Heart right ventricle (tissue), 16 donors: Measurements from ENCODE around the gene PCNT. TPM values are rescaled to one million over a fixed set of nuclear protein-coding genes. Genes with fewer than 3 reads are reported as not detected.

Source experiments
- ATAC-seq, 8 donors: fragments of 200-7000 bp; cut with Tn5 transposase; one replicate each; pipeline ENCODE4 v1.9.1; 2020; ENCODE audit warnings: mild to moderate bottlenecking in 8 of 8, moderate library complexity in 8 of 8, moderate number of reproducible peaks in 1 of 8
- DNase-seq, 2 donors: peaks; one replicate each; pipeline ENCODE4 v3.0.0-alpha.2; 2020
- H3K27ac ChIP-seq, 10 donors: fragments of 200-600 bp; sonication (generic) in 2 of 10; one replicate each; pipeline versions ENCODE4 v1.5.0 to v1.8.0; 2020 to 2022; ENCODE audit warnings: mild to moderate bottlenecking in 3 of 10
- H3K27me3 ChIP-seq, 7 donors: fragments of 200-600 bp; one replicate each; pipeline ENCODE4 v1.8.0; 2021 to 2022; ENCODE audit warnings: mild to moderate bottlenecking in 2 of 7
- H3K36me3 ChIP-seq, 9 donors: fragments of 200-600 bp; sonication (generic) in 1 of 9; one replicate each; pipeline versions ENCODE4 v1.5.0 to v1.8.0; 2020 to 2022; ENCODE audit warnings: mild to moderate bottlenecking in 2 of 9
- H3K4me1 ChIP-seq, 9 donors: fragments of 200-600 bp; sonication (generic) in 1 of 9; one replicate each; pipeline versions ENCODE4 v1.5.0 to v1.8.0; 2020 to 2022; ENCODE audit warnings: mild to moderate bottlenecking in 4 of 9
- H3K4me3 ChIP-seq, 10 donors: fragments of 200-600 bp; sonication (generic) in 2 of 10; one replicate each; pipeline versions ENCODE4 v1.5.0 to v1.8.0; 2020 to 2022; ENCODE audit warnings: mild to moderate bottlenecking in 7 of 10, moderate library complexity in 2 of 10
- H3K9me3 ChIP-seq, 11 donors: fragments of 200-600 bp in 10 of 11; sonication (generic) in 2 of 11; one replicate each; pipeline versions ENCODE4 v1.5.0 to v1.8.0; 2013 to 2022; ENCODE audit warnings: mild to moderate bottlenecking in 2 of 11, control low read depth in 1 of 11, moderate library complexity in 1 of 11
- CTCF ChIP-seq, 9 donors: fragments of 200-600 bp; sonication (generic) in 2 of 9; IDR thresholded peaks; one replicate each; pipeline versions ENCODE4 v1.5.0 to v1.8.0; 2021 to 2022; ENCODE audit warnings: antibody characterized with exemption in 9 of 9, mild to moderate bottlenecking in 5 of 9, moderate library complexity in 1 of 9
- WGBS, 2 donors: extraction: QIAGEN DNeasy Blood & Tissue Kit; methylation state at CpG; one replicate each; pipeline ENCODE4 v1.1.7; 2013; ENCODE audit warnings: inconsistent platforms in 1 of 2; 5-methylcytosine and 5-hydroxymethylcytosine counted together
- intact Hi-C, 10 donors: fragments of 100-400 bp; cut with DNase I; formaldehyde crosslinking; loops; one replicate each; pipeline versions ENCODE4 v1.11.1 to v1.14.2; 2022
- polyA plus RNA-seq, 2 donors: library from polyadenylated mRNA; stranded (reverse); fragments of 200-250 nt; gene quantifications; one replicate each; pipeline ENCODE4 v1.2.3, GENCODE V29; 2013
- total RNA-seq, 10 donors: library from RNA; stranded (reverse); fragmentation: NEBNext Ultra II Directional in 3 of 10; extraction: Animal tissue kit (Norgen Biotek cat#: 25700) in 3 of 10; gene quantifications; one replicate each; pipeline versions ENCODE4 v1.2.1 to v1.2.4, GENCODE V29; 2021 to 2023
- donor health status: Arrhythmogenic right ventricular cardiomyopathy.
- donor health status: ischemic (EF 13 %, LVEDD 7.1; RV severe dilation, severe dysfunction).
- donor health status: healthy with polysubstance abuse.
- donor health status: DM: no; HTN: yes; CAD: no.
- donor health status: DM: no; HTN: no; CAD: no.
- donor health status: ischemic (EF 25% LVEDD 6.9; RV normal size, moderate dysfunction).
- donor health status: ischemic (EF 25% LVEDD 5.7; RV mildly dilated, moderate dysfunction).
- donor health status: healthy.
- donor health status: DM: yes; HTN: yes; CAD: no.
- donor health status: Ischemic cardiomyopathy.
- donor health status: ischemic (EF 35%, LVEDD 5.7; RV mildly dilated, moderate dysfunction).
- donor health status: nonischemic (EF 11% LVEDD 7.7; RV severe dilation, severe dysfunction).
- donor health status: DM: yes; HTN: yes; CAD: no.
- donor health status: PGD.
- donor health status: ischemic (EF 29% LVEDD 5.4; RV normal size, mild dysfunction).
- donor health status: nonischemic (EF 23%, LVEDD 6.1; RV moderate dilation, normal function).

PCNT gene
- total and polyA plus RNA-seq, 12 donors = 17.5 to 58.6 (median 26.9) TPM

- 6 to 8% methylated on average over 50 of the region's 50 CpGs for WGBS, 2 donors
- H3K27ac ChIP-seq = peak overlapping the region in 6 of 10 donors; percentile 21 to 98 (median 74)
- no peak for TF ChIP-seq CTCF (IDR thresholded peaks at IDR 0.05)
- H3K9me3 ChIP-seq = no peaks in the 10 kb centered on the region
- peak overlapping the region; percentile 81 to 100 (median 92) for H3K4me3 ChIP-seq
- peaks cover 0 to 12% (median 0%) of the 10 kb centered on the region in 9 donors for H3K36me3 ChIP-seq
- no peaks in the 10 kb centered on the region for H3K27me3 ChIP-seq
- intact Hi-C loops = loop anchor here in 3 of 10 donors (2.0 to 10.0 kb wide), 4 partner anchors 35 to 138 kb away; partner anchors contain the start of genes YBEY (in 2 of the 3), MCM3AP (in 1 of the 3) and SPATC1L (in 1 of the 3)
- ATAC-seq (no peak), DNase-seq (no peak)
- peaks cover 6 to 46% (median 28%) of the 10 kb centered on the region in 9 donors for H3K4me1 ChIP-seq
These were observed 1.4 kb upstream of the PCNT start for GRCh38 chr21:46322351-46323226.

DNA sequence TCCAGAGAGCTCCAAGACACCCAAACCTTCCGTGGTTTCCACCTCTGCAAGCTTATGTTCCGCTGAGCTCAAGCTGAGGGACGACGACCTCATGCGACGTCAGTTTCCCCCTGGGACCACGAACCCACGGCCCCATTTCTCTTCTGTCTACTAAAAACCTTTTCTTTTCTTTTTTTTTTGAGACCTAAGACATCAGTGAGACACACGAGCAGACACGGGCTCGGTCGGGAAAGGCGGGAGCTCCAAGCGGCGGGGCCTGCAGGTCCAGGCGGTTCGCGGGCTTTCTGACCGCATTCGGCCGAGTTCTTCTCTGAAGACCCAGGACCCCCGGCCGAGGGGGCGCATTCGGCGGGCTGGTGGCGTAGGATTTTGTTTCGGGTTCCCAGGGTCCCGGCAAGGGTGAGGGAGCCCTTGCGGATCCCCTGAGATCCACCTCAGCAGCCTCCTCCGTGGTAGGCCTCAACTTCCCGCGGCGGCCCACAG is 688 bp upstream of the PCNT start:
- no peak for TF ChIP-seq CTCF (IDR thresholded peaks at IDR 0.05)
- Histone ChIP-seq H3K9me3 (no peaks in the 10 kb centered on the region), H3K36me3 (peaks cover 0 to 19% (median 3%) of the 10 kb centered on the region in 9 donors), H3K27ac (peak overlapping the region in 6 of 10 donors; percentile 21 to 98 (median 74)), H3K4me1 (peaks cover 6 to 46% (median 28%) of the 10 kb centered on the region in 9 donors), H3K4me3 (peak overlapping the region; percentile 81 to 100 (median 92)), H3K27me3 (no peaks in the 10 kb centered on the region)
- no peak for ATAC-seq
- intact Hi-C loops = loop anchor here in 3 of 10 donors (2.0 to 10.0 kb wide), 4 partner anchors 36 to 138 kb away; partner anchors contain the start of genes YBEY (in 2 of the 3), MCM3AP (in 1 of the 3) and SPATC1L (in 1 of the 3)
- WGBS, 2 donors = 0 to 1% methylated on average over 34 of the region's 34 CpGs
- no peak for DNase-seq

DNA sequence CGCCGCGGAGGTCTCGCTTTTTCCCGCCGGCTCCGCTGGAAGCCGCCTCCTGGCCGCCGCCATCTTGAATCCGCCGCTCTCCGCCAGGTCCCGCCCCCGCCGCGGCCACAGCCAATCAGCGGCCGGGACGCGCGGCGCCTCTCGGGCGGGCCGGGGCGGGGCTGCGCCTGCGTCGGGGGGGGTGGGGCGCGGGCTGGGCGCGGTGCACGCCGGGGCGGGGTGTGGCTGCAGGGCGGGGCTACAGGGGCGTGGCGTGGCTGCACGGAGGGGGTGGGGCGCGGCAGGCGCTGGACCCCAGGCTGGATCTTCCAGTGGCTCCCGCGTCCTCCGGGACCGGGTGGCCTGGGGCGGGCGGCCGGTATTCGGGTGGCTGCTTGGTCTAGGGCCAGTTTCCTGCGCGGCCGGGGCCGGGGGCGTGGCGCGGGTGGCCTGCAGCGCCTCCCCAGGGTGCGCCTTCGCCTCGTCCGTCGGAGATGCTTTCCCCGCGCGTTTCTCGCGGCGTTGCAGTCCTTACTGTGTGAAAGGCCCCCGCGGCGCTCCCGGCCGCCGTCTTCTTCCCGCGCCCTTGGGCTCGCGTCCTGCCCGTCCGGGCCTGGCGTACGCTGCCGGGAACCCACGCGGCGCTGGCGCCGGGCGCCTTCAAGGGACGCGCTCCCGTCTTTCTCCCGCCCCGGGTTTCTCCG is 575 bp downstream of the PCNT start:
- peak; percentile 80 to 94 (median 91) for ATAC-seq
- no peaks in the 10 kb centered on the region for H3K9me3 ChIP-seq
- TF ChIP-seq CTCF (IDR thresholded peaks at IDR 0.05) = peak in 4 of 9 donors; percentile 25 to 49 (median 40)
- DNase-seq = peak; percentile 84 to 91
- H3K4me1 ChIP-seq = peaks cover 6 to 45% (median 28%) of the 10 kb centered on the region in 9 donors
- H3K4me3 ChIP-seq = peak overlapping the region; percentile 81 to 100 (median 92)
- intact Hi-C loops = loop anchor here in 5 of 10 donors (1.0 to 10.0 kb wide), 5 partner anchors 37 to 140 kb away; partner anchors contain the start of genes YBEY (in 3 of the 5), MCM3AP (in 1 of the 5) and SPATC1L (in 1 of the 5)
- 0 to 1% methylated on average over 90 to 98 of the region's 98 CpGs for WGBS, 2 donors
- H3K27ac ChIP-seq = peak overlapping the region; percentile 92 to 99 (median 97)
- H3K36me3 ChIP-seq = peaks cover 0 to 30% (median 7%) of the 10 kb centered on the region in 9 donors
- no peaks in the 10 kb centered on the region for H3K27me3 ChIP-seq
